GM19043 (cell line): Measurements from ENCODE around the gene PHPT1.
"Not testable (repeated sequence)": the region's sequence is repeated elsewhere in the genome, so short reads cannot be mapped to it uniquely, and the experiment has no call there.

Experiments
- ATAC-seq: cut with Tn5 transposase; IDR thresholded peaks from one replicate; pipeline ENCODE4 v1.9.1; 2021; ENCODE audit warnings: low read depth; ENCODE audit not compliant: unreplicated experiment

PHPT1 gene

GRCh38 chr9:136835932-136836904 is 13.0 kb upstream of the PHPT1 start:
- no peak for ATAC-seq

GRCh38 chr9:136837146-136837855 is 11.9 kb upstream of the PHPT1 start:
- no peak for ATAC-seq

GRCh38 chr9:136837856-136838277 is 11.3 kb upstream of the PHPT1 start:
- not testable (repeated sequence) for ATAC-seq

GRCh38 chr9:136838314-136839228 is 10.6 kb upstream of the PHPT1 start:
- ATAC-seq: no peak

GRCh38 chr9:136839229-136840139 is 9.7 kb upstream of the PHPT1 start:
- no peak for ATAC-seq

- ATAC-seq: no peak
Measured at GRCh38 chr9:136840140-136840876, 8.9 kb upstream of the PHPT1 start.

- ATAC-seq: no peak
Measured at GRCh38 chr9:136840877-136841645, 8.1 kb upstream of the PHPT1 start.

- not testable (repeated sequence) for ATAC-seq
Measured at GRCh38 chr9:136841646-136842379, 7.4 kb upstream of the PHPT1 start.

GRCh38 chr9:136842380-136842948 is 6.7 kb upstream of the PHPT1 start, which contains the start of gene AJM1:
Gene AJM1, plus strand, starts transcription at chr9:136842478. Its CDS starts 1,937 bp downstream, at chr9:136844415.
- ATAC-seq: peak; percentile 72

- ATAC-seq: not testable (repeated sequence)
Measured at GRCh38 chr9:136843159-136843800, 5.9 kb upstream of the PHPT1 start.

GRCh38 chr9:136843801-136844740 is 5.1 kb upstream of the PHPT1 start:
- not testable (repeated sequence) for ATAC-seq

- no peak for ATAC-seq
Measured at GRCh38 chr9:136844761-136845464, 4.3 kb upstream of the PHPT1 start.

- no peak for ATAC-seq
Measured at GRCh38 chr9:136845465-136846260, 3.5 kb upstream of the PHPT1 start.
